22Rv1 (cell line): Measurements from ENCODE around the gene DCAF10.

Experiments
- ZFX ChIP-seq: fragments of 450-650 bp; IDR thresholded peaks from 2 replicates; pipeline ENCODE4 v1.6.1; 2017; ENCODE audit warnings: antibody characterized with exemption, borderline replicate concordance
- TF ChIP-seq, protein P1 (sequence below): fragments of 450-650 bp; IDR thresholded peaks from 2 replicates; pipeline ENCODE4 v1.5.1; 2017; ENCODE audit warnings: mild to moderate bottlenecking

DNA sequence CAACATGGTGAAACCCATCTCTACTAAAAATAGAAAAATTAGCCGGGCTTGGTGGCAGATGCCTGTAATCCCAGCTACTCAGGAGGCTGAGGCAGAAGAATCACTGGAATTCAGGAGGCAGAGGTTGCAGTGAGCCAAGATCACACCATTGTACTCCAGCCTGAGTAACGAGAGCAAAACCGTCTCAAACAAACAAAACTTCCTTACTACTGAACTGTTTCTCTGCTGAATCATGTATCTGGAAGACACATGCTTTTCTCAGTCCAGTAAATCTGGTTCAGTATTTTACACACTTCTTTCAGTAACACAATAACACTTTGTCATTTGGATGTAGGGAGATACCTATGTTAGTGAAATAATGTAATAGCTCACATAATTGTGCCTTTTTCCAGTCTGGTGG lies 39.1 kb upstream of the DCAF10 start:
- TF ChIP-seq ZFX = no peak
- TF ChIP-seq, protein P1, sequence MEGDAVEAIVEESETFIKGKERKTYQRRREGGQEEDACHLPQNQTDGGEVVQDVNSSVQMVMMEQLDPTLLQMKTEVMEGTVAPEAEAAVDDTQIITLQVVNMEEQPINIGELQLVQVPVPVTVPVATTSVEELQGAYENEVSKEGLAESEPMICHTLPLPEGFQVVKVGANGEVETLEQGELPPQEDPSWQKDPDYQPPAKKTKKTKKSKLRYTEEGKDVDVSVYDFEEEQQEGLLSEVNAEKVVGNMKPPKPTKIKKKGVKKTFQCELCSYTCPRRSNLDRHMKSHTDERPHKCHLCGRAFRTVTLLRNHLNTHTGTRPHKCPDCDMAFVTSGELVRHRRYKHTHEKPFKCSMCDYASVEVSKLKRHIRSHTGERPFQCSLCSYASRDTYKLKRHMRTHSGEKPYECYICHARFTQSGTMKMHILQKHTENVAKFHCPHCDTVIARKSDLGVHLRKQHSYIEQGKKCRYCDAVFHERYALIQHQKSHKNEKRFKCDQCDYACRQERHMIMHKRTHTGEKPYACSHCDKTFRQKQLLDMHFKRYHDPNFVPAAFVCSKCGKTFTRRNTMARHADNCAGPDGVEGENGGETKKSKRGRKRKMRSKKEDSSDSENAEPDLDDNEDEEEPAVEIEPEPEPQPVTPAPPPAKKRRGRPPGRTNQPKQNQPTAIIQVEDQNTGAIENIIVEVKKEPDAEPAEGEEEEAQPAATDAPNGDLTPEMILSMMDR = no peak
